GM13977 (cell line): Measurements from ENCODE around the gene SCARB1.

Source experiments
- DNase-seq: peaks from one replicate; pipeline ENCODE4 v3.0.0; 2012; ENCODE audit warnings: low spot score
- CTCF ChIP-seq: IDR thresholded peaks from 2 replicates; pipeline ENCODE4 v1.5.1; 2012; ENCODE audit warnings: mild to moderate bottlenecking, control low read depth; ENCODE audit not compliant: insufficient read depth; ENCODE audit errors: extremely low read depth, missing control alignments
- in situ Hi-C: fragments of 300-500 bp; cut with MboI; formaldehyde crosslinking; loops from one replicate; pipeline ENCODE4 v1.12.0; 2022; ENCODE audit warnings: low sequenced_read_pairs, low pct_unique_long_range_greater_than_20kb, mixed read lengths, inconsistent platforms; ENCODE audit not compliant: unreplicated experiment

The SCARB1 gene

GRCh38 chr12:124755801-124756148, 107.9 kb downstream of the SCARB1 start:
- DNase-seq: no peak
- in situ Hi-C loops: loop anchor here (25.0 kb wide), 1 partner anchor 393 kb away; no protein-coding TSS in a partner anchor
- no peak for TF ChIP-seq CTCF

GRCh38 chr12:124754949-124755800, 108.5 kb downstream of the SCARB1 start:
- TF ChIP-seq CTCF: no peak
- peak; percentile 64 for DNase-seq
- in situ Hi-C loops: loop anchor here (25.0 kb wide), 1 partner anchor 393 kb away; no protein-coding TSS in a partner anchor

- DNase-seq: no peak
- in situ Hi-C loops: loop anchor here (25.0 kb wide), 1 partner anchor 392 kb away; no protein-coding TSS in a partner anchor
- no peak for TF ChIP-seq CTCF
Observed at GRCh38 chr12:124754491-124754890, 109.2 kb downstream of the SCARB1 start.

GRCh38 chr12:124753993-124754392, 109.7 kb downstream of the SCARB1 start:
- in situ Hi-C loops: loop anchor here (25.0 kb wide), 1 partner anchor 392 kb away; no protein-coding TSS in a partner anchor

GRCh38 chr12:124753228-124753591, 110.5 kb downstream of the SCARB1 start:
- in situ Hi-C loops: loop anchor here (25.0 kb wide), 1 partner anchor 391 kb away; no protein-coding TSS in a partner anchor
- no peak for DNase-seq
- TF ChIP-seq CTCF: no peak

More at GRCh38 chr12:124753993-124754392, 109.7 kb downstream of the SCARB1 start:
- no peak for TF ChIP-seq CTCF
- no peak for DNase-seq

- DNase-seq: no peak
- no peak for TF ChIP-seq CTCF
- in situ Hi-C loops: loop anchor here (25.0 kb wide), 1 partner anchor 390 kb away; no protein-coding TSS in a partner anchor
Observed at GRCh38 chr12:124752437-124753227, 111.0 kb downstream of the SCARB1 start.
